Tibial nerve (tissue), 4 donors: ENCODE results near the gene ZNF208. TPM values are rescaled to one million over a fixed set of nuclear protein-coding genes. Genes with fewer than 3 reads are reported as not detected.

ENCODE experiments used
- DNase-seq, 2 donors: peaks; one replicate each; pipeline ENCODE4 v3.0.0-alpha.2; 2019; ENCODE audit warnings: low spot score in 2 of 2
- H3K27ac ChIP-seq, 4 donors: fragments of 200-600 bp; sonication (generic) in 3 of 4; one replicate each; pipeline ENCODE4 v1.5.1; 2017 to 2019; ENCODE audit warnings: mild to moderate bottlenecking in 1 of 4
- H3K27me3 ChIP-seq, 2 donors: fragments of 200-600 bp; sonication (generic) in 1 of 2; one replicate each; pipeline versions ENCODE4 v1.5.1 to v1.6.0; 2017 to 2019
- H3K36me3 ChIP-seq, 3 donors: fragments of 200-600 bp; sonication (generic); one replicate each; pipeline ENCODE4 v1.5.1; 2018 to 2019
- H3K4me1 ChIP-seq, 4 donors: fragments of 200-600 bp; sonication (generic) in 3 of 4; one replicate each; pipeline ENCODE4 v1.5.1; 2017 to 2019
- H3K4me3 ChIP-seq, 4 donors: fragments of 200-600 bp; sonication (generic) in 3 of 4; one replicate each; pipeline ENCODE4 v1.5.1; 2017 to 2019; ENCODE audit warnings: mild to moderate bottlenecking in 1 of 4, moderate library complexity in 1 of 4
- H3K9me3 ChIP-seq, 4 donors: fragments of 200-600 bp; sonication (generic) in 3 of 4; one replicate each; pipeline ENCODE4 v1.5.1; 2017 to 2019
- CTCF ChIP-seq, 5 experiments: fragments of 200-600 bp in 3 of 5; fragments of 450-650 bp in 2 of 5; sonication (generic) in 3 of 5; IDR thresholded peaks; one replicate each; pipeline ENCODE4 v1.5.1; 2016 to 2019; ENCODE audit warnings: antibody characterized with exemption in 5 of 5, mild to moderate bottlenecking in 3 of 5, moderate library complexity in 2 of 5
- EP300 ChIP-seq, 2 donors: sonication (generic); formaldehyde crosslinking; IDR thresholded peaks; one replicate each; pipeline ENCODE4 v1.6.1; 2017; ENCODE audit warnings: antibody characterized with exemption in 2 of 2, mild to moderate bottlenecking in 1 of 2
- POLR2A ChIP-seq, 2 donors: fragments of 450-650 bp; IDR thresholded peaks; one replicate each; pipeline ENCODE4 v1.6.1; 2017; ENCODE audit warnings: antibody characterized with exemption in 2 of 2, mild to moderate bottlenecking in 2 of 2, moderate library complexity in 2 of 2
- WGBS, 2 donors: methylation state at CpG; one replicate each; pipeline ENCODE4 v1.1.5; 2018; 5-methylcytosine and 5-hydroxymethylcytosine counted together
- total RNA-seq, 4 donors: library from RNA; depleted of rRNA; stranded (reverse); fragments of >200 nt; gene quantifications; one replicate each; pipeline ENCODE4 v1.1.0, GENCODE V29; 2016

ZNF208 gene
- total RNA-seq, 4 donors from 2014 or later = 3.1 to 20.7 (median 3.8) TPM

GRCh38 chr19:21921691-21922180, 89.0 kb downstream of the ZNF208 start:
- no peaks in the 10 kb centered on the region for H3K36me3 ChIP-seq
- TF ChIP-seq CTCF (IDR thresholded peaks at IDR 0.05) = no peak
- no peak for TF ChIP-seq POLR2A (IDR thresholded peaks at IDR 0.05)
- TF ChIP-seq EP300 (IDR thresholded peaks at IDR 0.05) = no peak
- DNase-seq = no peak
- no peaks in the 10 kb centered on the region for H3K4me1 ChIP-seq
- 77 to 82% methylated on average over 3 of the region's 3 CpGs for WGBS, 2 donors
- no peak overlapping the region for H3K4me3 ChIP-seq
- no peaks in the 10 kb centered on the region for H3K27me3 ChIP-seq
- peaks cover 0 to 45% (median 2%) of the 10 kb centered on the region in 4 donors for H3K9me3 ChIP-seq
- H3K27ac ChIP-seq = no peak overlapping the region

- no peaks in the 10 kb centered on the region for H3K27me3 ChIP-seq
- no peak for DNase-seq
- H3K4me1 ChIP-seq = no peaks in the 10 kb centered on the region
- no peak overlapping the region for H3K4me3 ChIP-seq
- no peaks in the 10 kb centered on the region for H3K36me3 ChIP-seq
- no peak for TF ChIP-seq CTCF (IDR thresholded peaks at IDR 0.05)
- TF ChIP-seq POLR2A (IDR thresholded peaks at IDR 0.05) = no peak
- no peak for TF ChIP-seq EP300 (IDR thresholded peaks at IDR 0.05)
- WGBS, 2 donors = 30 to 65% methylated on average over 3 of the region's 3 CpGs
- H3K27ac ChIP-seq = no peak overlapping the region
- peaks cover 0 to 53% (median 0%) of the 10 kb centered on the region in 4 donors for H3K9me3 ChIP-seq
Observed at GRCh38 chr19:21915411-21915810, 95.3 kb downstream of the ZNF208 start.

- TF ChIP-seq POLR2A (IDR thresholded peaks at IDR 0.05) = no peak
- TF ChIP-seq CTCF (IDR thresholded peaks at IDR 0.05) = no peak
- TF ChIP-seq EP300 (IDR thresholded peaks at IDR 0.05) = no peak
- DNase-seq = no peak
- Histone ChIP-seq H3K4me3 (no peak overlapping the region), H3K36me3 (no peaks in the 10 kb centered on the region), H3K27me3 (no peaks in the 10 kb centered on the region), H3K27ac (no peak overlapping the region), H3K9me3 (peaks cover 0 to 33% (median 0%) of the 10 kb centered on the region in 4 donors), H3K4me1 (no peaks in the 10 kb centered on the region)
- WGBS, 2 donors = 65 to 71% methylated on average over 2 of the region's 2 CpGs
Observed at GRCh38 chr19:21912654-21913053, 98.1 kb downstream of the ZNF208 start.

GRCh38 chr19:21910318-21910717, 100.4 kb downstream of the ZNF208 start:
- DNase-seq = no peak
- 76 to 85% methylated on average over 2 of the region's 2 CpGs for WGBS, 2 donors
- TF ChIP-seq EP300 (IDR thresholded peaks at IDR 0.05) (no peak), CTCF (IDR thresholded peaks at IDR 0.05) (no peak), POLR2A (IDR thresholded peaks at IDR 0.05) (no peak)

GRCh38 chr19:21908066-21908465, 102.7 kb downstream of the ZNF208 start:
- Histone ChIP-seq H3K27me3 (no peaks in the 10 kb centered on the region), H3K36me3 (no peaks in the 10 kb centered on the region), H3K9me3 (peaks cover 0 to 9% (median 0%) of the 10 kb centered on the region in 4 donors), H3K4me1 (no peaks in the 10 kb centered on the region), H3K4me3 (no peak overlapping the region), H3K27ac (no peak overlapping the region)
- TF ChIP-seq EP300 (IDR thresholded peaks at IDR 0.05) (no peak), CTCF (IDR thresholded peaks at IDR 0.05) (no peak), POLR2A (IDR thresholded peaks at IDR 0.05) (no peak)
- 84 to 86% methylated on average over 3 of the region's 3 CpGs for WGBS, 2 donors
- DNase-seq = no peak

More at GRCh38 chr19:21910318-21910717, 100.4 kb downstream of the ZNF208 start:
- no peaks in the 10 kb centered on the region for H3K36me3 ChIP-seq
- H3K27me3 ChIP-seq = no peaks in the 10 kb centered on the region
- no peak overlapping the region for H3K27ac ChIP-seq
- H3K9me3 ChIP-seq = peaks cover 0 to 18% (median 0%) of the 10 kb centered on the region in 4 donors
- no peaks in the 10 kb centered on the region for H3K4me1 ChIP-seq
- H3K4me3 ChIP-seq = no peak overlapping the region
